Activated B cell treated with CpG ODN at 0.5 μM for 24 hours (primary cell): ENCODE measurements around the gene MSANTD1. TPM values are rescaled to one million over a fixed set of nuclear protein-coding genes. Genes with fewer than 3 reads are reported as not detected.
A peak's percentile ranks its signal among the peaks of the same experiment; 100 is the strongest.

Experiments used
- ATAC-seq: fragments of 200-7000 bp; cut with Tn5 transposase; one replicate; pipeline ENCODE4 v1.10.0; 2021; ENCODE audit warnings: low read depth, mild to moderate bottlenecking, moderate library complexity
- CTCF ChIA-PET: fragments of 350-600 bp; sonication (Branson Sonifier 250); formaldehyde crosslinking; loops from one replicate; lab custom pipeline; 2021; ENCODE audit warnings: antibody characterized with exemption; lab: Charles Lee
- POLR2A ChIA-PET: fragments of 350-600 bp; sonication (Branson Sonifier 250); formaldehyde crosslinking; loops from one replicate; lab custom pipeline; 2021; ENCODE audit warnings: antibody characterized with exemption; lab: Charles Lee
- DNase-seq: peaks from one replicate; pipeline ENCODE4 v3.0.0; 2022
- H3K27ac Mint-ChIP-seq: one replicate; pipeline ENCODE4 v1.8.0; 2020; ENCODE audit warnings: mixed read lengths
- H3K27me3 Mint-ChIP-seq: one replicate; pipeline ENCODE4 v1.8.0; 2021; ENCODE audit warnings: mixed read lengths
- H3K36me3 Mint-ChIP-seq: one replicate; pipeline ENCODE4 v1.8.0; 2021; ENCODE audit warnings: low read depth, mixed read lengths
- H3K4me1 Mint-ChIP-seq: one replicate; pipeline ENCODE4 v1.8.0; 2021; ENCODE audit warnings: mixed read lengths
- H3K4me3 Mint-ChIP-seq: one replicate; pipeline ENCODE4 v1.8.0; 2020; ENCODE audit warnings: mild to moderate bottlenecking, mixed read lengths
- H3K9me3 Mint-ChIP-seq: one replicate; pipeline ENCODE4 v1.8.0; 2020; ENCODE audit warnings: mixed read lengths
- intact Hi-C: fragments of 100-400 bp; cut with micrococcal nuclease; formaldehyde crosslinking; loops from one replicate; pipeline ENCODE4 v1.15.1; 2024
- total RNA-seq: library from RNA; stranded (reverse); gene quantifications from 2 replicates; pipeline ENCODE4 v1.2.3, GENCODE V29; 2022
- TF ChIP-seq, protein P1 (sequence below): fragments of 200-600 bp; IDR thresholded peaks from one replicate; pipeline ENCODE4 v1.8.0; 2022; ENCODE audit warnings: antibody characterized with exemption, mild to moderate bottlenecking

The MSANTD1 gene
- total RNA-seq, 1 donor from 2014 or later: 5.0 TPM

DNA sequence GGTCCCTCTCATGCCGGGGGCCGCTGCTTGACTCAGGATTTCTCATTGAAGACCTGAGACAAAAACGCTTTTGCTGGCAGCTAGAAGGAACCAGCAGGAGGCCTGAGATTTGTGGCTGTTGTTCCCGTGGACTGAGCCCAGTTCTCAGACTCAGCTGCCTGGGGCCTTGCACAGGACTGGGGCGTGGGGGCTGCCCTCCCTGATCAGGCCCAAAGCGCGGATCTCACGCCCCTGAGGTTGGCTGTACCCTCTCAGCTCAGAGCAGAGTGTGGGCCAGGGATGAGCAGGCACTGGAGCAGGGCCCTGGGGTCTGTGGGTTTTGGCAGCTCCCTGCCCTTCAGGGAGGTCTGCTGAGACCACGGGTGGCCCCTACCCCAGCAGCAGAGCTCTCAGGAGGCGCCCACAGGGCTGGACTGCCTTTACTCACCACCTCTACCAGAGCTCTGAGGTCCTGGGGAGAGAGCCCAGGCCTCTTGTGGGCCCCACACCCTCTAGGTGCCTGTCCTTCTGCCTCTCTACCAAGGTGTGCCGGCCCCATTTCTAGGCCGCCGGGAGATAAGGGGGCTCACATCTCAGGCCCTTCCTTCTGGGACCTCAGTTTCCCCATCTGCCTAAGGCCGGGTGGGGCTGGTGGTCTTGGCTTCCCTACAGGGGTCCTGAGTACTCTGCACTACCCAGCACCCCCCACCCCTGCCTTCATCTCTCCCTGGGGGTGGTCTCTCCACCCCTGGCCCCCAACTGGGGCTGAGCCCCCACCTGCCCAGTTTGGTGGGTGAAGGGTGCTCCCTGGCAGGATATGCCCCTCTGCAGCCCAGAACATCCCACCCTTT, 5.6 kb downstream of the MSANTD1 start:
- TF ChIP-seq, protein P1, sequence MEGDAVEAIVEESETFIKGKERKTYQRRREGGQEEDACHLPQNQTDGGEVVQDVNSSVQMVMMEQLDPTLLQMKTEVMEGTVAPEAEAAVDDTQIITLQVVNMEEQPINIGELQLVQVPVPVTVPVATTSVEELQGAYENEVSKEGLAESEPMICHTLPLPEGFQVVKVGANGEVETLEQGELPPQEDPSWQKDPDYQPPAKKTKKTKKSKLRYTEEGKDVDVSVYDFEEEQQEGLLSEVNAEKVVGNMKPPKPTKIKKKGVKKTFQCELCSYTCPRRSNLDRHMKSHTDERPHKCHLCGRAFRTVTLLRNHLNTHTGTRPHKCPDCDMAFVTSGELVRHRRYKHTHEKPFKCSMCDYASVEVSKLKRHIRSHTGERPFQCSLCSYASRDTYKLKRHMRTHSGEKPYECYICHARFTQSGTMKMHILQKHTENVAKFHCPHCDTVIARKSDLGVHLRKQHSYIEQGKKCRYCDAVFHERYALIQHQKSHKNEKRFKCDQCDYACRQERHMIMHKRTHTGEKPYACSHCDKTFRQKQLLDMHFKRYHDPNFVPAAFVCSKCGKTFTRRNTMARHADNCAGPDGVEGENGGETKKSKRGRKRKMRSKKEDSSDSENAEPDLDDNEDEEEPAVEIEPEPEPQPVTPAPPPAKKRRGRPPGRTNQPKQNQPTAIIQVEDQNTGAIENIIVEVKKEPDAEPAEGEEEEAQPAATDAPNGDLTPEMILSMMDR: no peak
- POLR2A ChIA-PET: no interaction called here
- no peak for ATAC-seq
- peaks cover 14% of the 10 kb centered on the region for H3K36me3 Mint-ChIP-seq
- H3K4me1 Mint-ChIP-seq: peaks cover 24% of the 10 kb centered on the region
- intact Hi-C loops: no loop called here
- no peaks in the 10 kb centered on the region for H3K9me3 Mint-ChIP-seq
- no peak overlapping the region for H3K4me3 Mint-ChIP-seq
- H3K27ac Mint-ChIP-seq: no peak overlapping the region
- CTCF ChIA-PET: no interaction called here
- H3K27me3 Mint-ChIP-seq: no peaks in the 10 kb centered on the region
- DNase-seq: no peak

DNA sequence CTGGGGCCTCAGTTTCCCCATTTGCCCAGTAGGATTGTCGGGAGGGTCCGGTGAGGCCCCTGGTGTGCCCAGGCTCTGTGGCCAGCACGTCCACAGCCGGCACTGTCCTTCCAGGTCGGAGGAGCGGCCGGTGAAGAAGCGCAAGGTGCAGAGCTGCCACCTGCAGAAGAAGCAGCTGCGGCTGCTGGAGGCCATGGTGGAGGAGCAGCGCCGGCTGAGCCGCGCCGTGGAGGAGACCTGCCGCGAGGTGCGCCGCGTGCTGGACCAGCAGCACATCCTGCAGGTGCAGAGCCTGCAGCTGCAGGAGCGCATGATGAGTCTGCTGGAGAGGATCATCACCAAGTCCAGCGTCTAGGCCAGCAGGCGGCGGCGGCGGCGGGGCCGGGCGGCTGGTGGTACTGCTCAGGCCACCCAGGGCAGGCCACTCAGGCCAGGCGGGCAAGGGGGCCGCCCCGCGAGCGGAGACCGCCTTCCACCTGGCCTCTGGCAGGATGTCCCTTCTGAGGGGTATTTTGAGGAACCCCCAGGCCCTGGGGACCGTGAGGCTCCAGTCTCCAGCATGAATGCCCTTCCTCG, 6.7 kb downstream of the MSANTD1 start:
- ATAC-seq: no peak
- ChIA-PET CTCF (no interaction called here), POLR2A (no interaction called here)
- H3K36me3 Mint-ChIP-seq: peaks cover 14% of the 10 kb centered on the region
- DNase-seq: peak; percentile 8
- TF ChIP-seq, protein P1: no peak
- H3K4me1 Mint-ChIP-seq: peaks cover 24% of the 10 kb centered on the region
- no peaks in the 10 kb centered on the region for H3K27me3 Mint-ChIP-seq
- H3K9me3 Mint-ChIP-seq: no peaks in the 10 kb centered on the region
- intact Hi-C loops: loop anchor here (2.0 kb wide), 1 partner anchor 31 kb away; no protein-coding TSS in a partner anchor
- H3K27ac Mint-ChIP-seq: no peak overlapping the region
- H3K4me3 Mint-ChIP-seq: no peak overlapping the region

DNA sequence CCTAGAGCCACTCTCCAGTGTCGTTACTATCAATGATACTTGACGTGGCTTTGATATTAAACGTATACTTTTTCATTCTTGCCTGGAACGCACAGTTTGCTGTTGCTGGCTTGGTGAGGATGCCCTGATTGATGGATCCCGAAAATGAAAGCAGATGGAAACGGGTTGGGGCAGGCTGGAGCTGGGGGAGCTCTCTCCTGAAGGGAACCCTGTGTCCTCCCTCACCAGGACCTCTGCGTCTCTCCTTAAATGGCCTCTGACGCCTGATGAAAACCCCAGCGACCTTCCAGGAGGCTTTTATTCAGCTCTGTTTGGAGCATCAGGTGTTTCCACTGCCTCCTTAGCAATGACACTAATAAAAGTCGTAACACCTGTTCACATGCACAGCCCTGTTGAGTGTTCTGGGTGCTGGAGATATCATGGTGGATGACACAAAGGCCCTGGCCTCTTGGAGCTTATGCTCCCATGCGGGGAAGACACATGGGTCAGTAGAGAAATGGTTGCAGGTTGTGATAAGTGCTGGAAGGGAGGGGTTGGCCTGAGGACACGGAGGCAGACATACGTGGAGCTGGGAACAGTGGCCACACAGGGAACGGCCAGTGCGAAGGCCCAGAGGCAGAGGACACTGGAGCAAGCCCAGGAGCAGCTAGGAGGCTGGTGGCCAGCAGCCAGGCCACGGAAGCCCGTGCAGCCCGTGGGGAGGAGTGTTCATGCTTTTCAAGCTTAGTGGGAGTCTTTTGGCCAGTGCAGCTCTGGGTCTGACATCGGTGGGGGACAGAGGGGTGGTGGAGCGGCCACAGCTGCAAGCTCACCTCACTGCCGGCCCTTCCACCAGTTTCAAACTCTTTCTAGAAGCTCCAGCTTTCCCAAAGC, 7.5 kb downstream of the MSANTD1 start:
- H3K4me1 Mint-ChIP-seq: peaks cover 24% of the 10 kb centered on the region
- peaks cover 14% of the 10 kb centered on the region for H3K36me3 Mint-ChIP-seq
- POLR2A ChIA-PET: interaction anchor here (1.5 kb wide), 2 partner anchors 36 to 132 kb away, joined by 4 to 6 read pairs; no protein-coding TSS in a partner anchor
- TF ChIP-seq, protein P1: no peak
- DNase-seq: peak; percentile 14
- H3K4me3 Mint-ChIP-seq: no peak overlapping the region
- intact Hi-C loops: loop anchor here (2.0 kb wide), 1 partner anchor 30 kb away; no protein-coding TSS in a partner anchor
- no peak overlapping the region for H3K27ac Mint-ChIP-seq
- ATAC-seq: no peak
- CTCF ChIA-PET: no interaction called here
- H3K27me3 Mint-ChIP-seq: no peaks in the 10 kb centered on the region
- H3K9me3 Mint-ChIP-seq: no peaks in the 10 kb centered on the region

DNA sequence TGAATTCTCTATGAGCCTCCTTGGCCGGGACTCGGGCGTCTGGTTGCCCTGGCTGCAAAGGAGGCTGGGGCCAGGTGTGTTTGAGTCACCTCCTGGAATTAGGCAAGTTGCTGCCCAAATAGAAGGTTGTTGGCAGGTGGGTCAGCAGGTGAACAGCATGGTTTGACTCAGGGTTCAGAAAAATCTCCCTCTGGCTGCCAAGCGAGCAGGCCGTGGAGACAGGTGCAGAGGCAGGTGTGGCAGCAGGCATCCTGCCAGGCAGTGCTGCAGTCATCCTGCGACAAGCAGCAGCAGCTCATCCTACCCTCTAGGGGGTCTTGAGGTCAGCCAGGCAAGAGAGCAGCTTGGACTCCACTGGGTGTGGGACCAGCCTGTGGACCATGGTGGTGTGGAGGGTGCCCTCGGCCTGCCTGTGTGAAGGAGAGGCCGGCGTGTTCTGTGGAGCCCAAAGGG, 8.2 kb downstream of the MSANTD1 start:
- H3K27ac Mint-ChIP-seq: peak overlapping the region; percentile 73
- intact Hi-C loops: loop anchor here (2.0 kb wide), 1 partner anchor 30 kb away; no protein-coding TSS in a partner anchor
- DNase-seq (no peak), ATAC-seq (peak; percentile 28)
- H3K9me3 Mint-ChIP-seq: no peaks in the 10 kb centered on the region
- H3K27me3 Mint-ChIP-seq: no peaks in the 10 kb centered on the region
- H3K4me1 Mint-ChIP-seq: peaks cover 24% of the 10 kb centered on the region
- H3K4me3 Mint-ChIP-seq: no peak overlapping the region
- ChIA-PET POLR2A (interaction anchor here (0.6 to 1.5 kb wide), 7 partner anchors 15 to 131 kb away, joined by 3 to 6 read pairs (median 5); no protein-coding TSS in a partner anchor), CTCF (no interaction called here)
- TF ChIP-seq, protein P1: no peak
- H3K36me3 Mint-ChIP-seq: peaks cover 14% of the 10 kb centered on the region
